Posterior cingulate gyrus (tissue), 11 donors: ENCODE data around the gene PARD3.

ENCODE experiments used
- DNase-seq, 10 donors: peaks; one replicate each; pipeline versions ENCODE4 v3.0.0 to v3.0.0-alpha.2; 2020 to 2021; ENCODE audit warnings: mixed read lengths in 3 of 10
- intact Hi-C: fragments of 100-400 bp; cut with DNase I; formaldehyde crosslinking; loops from one replicate; pipeline ENCODE4 v1.15.1; 2023

The PARD3 gene

GRCh38 chr10:34112171-34112782 lies 702.8 kb downstream of the PARD3 start:
- DNase-seq, result no peak
- intact Hi-C loops, result no loop called here

GRCh38 chr10:34111179-34111578 lies 703.9 kb downstream of the PARD3 start:
- DNase-seq, result no peak
- intact Hi-C loops, result no loop called here

GRCh38 chr10:34109952-34110702 lies 705.0 kb downstream of the PARD3 start:
- DNase-seq, result no peak
- intact Hi-C loops, result no loop called here

GRCh38 chr10:34109495-34109894 lies 705.6 kb downstream of the PARD3 start:
- intact Hi-C loops, result no loop called here
- DNase-seq, result no peak

GRCh38 chr10:34107626-34108516 lies 707.2 kb downstream of the PARD3 start:
- intact Hi-C loops, result no loop called here
- DNase-seq, result no peak

GRCh38 chr10:34106356-34106885 lies 708.7 kb downstream of the PARD3 start:
- no peak for DNase-seq
- intact Hi-C loops, result no loop called here

GRCh38 chr10:34104829-34105572 lies 710.1 kb downstream of the PARD3 start:
- DNase-seq, result peak in 1 of 10 donors; percentile 6

GRCh38 chr10:34102893-34103506 lies 712.1 kb downstream of the PARD3 start:
- intact Hi-C loops, result no loop called here
- DNase-seq, result no peak

More at GRCh38 chr10:34104829-34105572, 710.1 kb downstream of the PARD3 start:
- intact Hi-C loops, result no loop called here

- intact Hi-C loops, result no loop called here
- peak in 2 of 10 donors; percentile 16 to 17 for DNase-seq
These were observed 712.8 kb downstream of the PARD3 start for GRCh38 chr10:34102237-34102673.

GRCh38 chr10:34101001-34101400 lies 714.1 kb downstream of the PARD3 start:
- intact Hi-C loops, result no loop called here
- no peak for DNase-seq

- intact Hi-C loops, result no loop called here
- no peak for DNase-seq
These were observed 716.1 kb downstream of the PARD3 start for GRCh38 chr10:34098821-34099567.

GRCh38 chr10:34097682-34098081 lies 717.4 kb downstream of the PARD3 start:
- intact Hi-C loops, result no loop called here
- DNase-seq, result no peak

GRCh38 chr10:34094961-34095360 lies 720.1 kb downstream of the PARD3 start:
- no peak for DNase-seq
- intact Hi-C loops, result no loop called here

GRCh38 chr10:34094146-34094696 lies 720.9 kb downstream of the PARD3 start:
- intact Hi-C loops, result no loop called here
- DNase-seq, result no peak

- DNase-seq, result no peak
- intact Hi-C loops, result no loop called here
These were observed 722.2 kb downstream of the PARD3 start for GRCh38 chr10:34092891-34093290.

GRCh38 chr10:34091635-34092195 lies 723.4 kb downstream of the PARD3 start:
- DNase-seq, result no peak
- intact Hi-C loops, result no loop called here

- DNase-seq, result no peak
- intact Hi-C loops, result no loop called here
These were observed 725.8 kb downstream of the PARD3 start for GRCh38 chr10:34089253-34089652.

GRCh38 chr10:34088208-34088794 lies 726.8 kb downstream of the PARD3 start:
- no peak for DNase-seq
- intact Hi-C loops, result no loop called here
